K562 (cell line): ENCODE results near the gene MZB1. TPM values are rescaled to one million over a fixed set of nuclear protein-coding genes. Genes with fewer than 3 reads are reported as not detected.
A peak's percentile ranks its signal among the peaks of the same experiment; 100 is the strongest.

Experiments
- ATF3 ChIP-seq, 2 experiments: fragments of 450-650 bp in 1 of 2; sonication (generic) in 1 of 2; formaldehyde crosslinking in 1 of 2; IDR thresholded peaks in 1 of 2; conservative IDR thresholded peaks in 1 of 2; 2 replicates each; pipeline versions ENCODE4 v1.6.1 to v1.8.1; 2016 to 2023; ENCODE audit warnings: mild to moderate bottlenecking in 2 of 2, moderate library complexity in 2 of 2, inconsistent platforms in 1 of 2, missing genetic modification reagents in 1 of 2
- CBX3 ChIP-seq, 2 experiments: IDR thresholded peaks; 1 replicate in 1 of 2; 2 replicates in 1 of 2; pipeline ENCODE4 v1.6.1; 2012; ENCODE audit warnings: inconsistent platforms in 2 of 2, low read length in 2 of 2, borderline replicate concordance in 1 of 2, control low read depth in 1 of 2
- POU5F1 ChIP-seq: fragments of 150-350 bp; IDR thresholded peaks from 2 replicates; pipeline ENCODE4 v1.6.1; 2014; ENCODE audit warnings: borderline replicate concordance, low read length, low read depth, mild to moderate bottlenecking; ENCODE audit not compliant: partially characterized antibody
- SAP30 ChIP-seq: fragments of 200-600 bp; sonication (generic); IDR thresholded peaks from 2 replicates; pipeline ENCODE4 v1.6.1; 2012; ENCODE audit warnings: borderline replicate concordance, low read depth, mild to moderate bottlenecking, moderate library complexity, low read length, control low read depth, inconsistent platforms; ENCODE audit not compliant: insufficient read depth, poor library complexity, severe bottlenecking
- ZBTB11 ChIP-seq, 3 experiments: fragments of 200-800 bp in 1 of 3; fragments of 250-450 bp in 1 of 3; fragments of 450-650 bp in 1 of 3; sonication (Bioruptor Pico) in 1 of 3; sonication (Bioruptor generic) in 1 of 3; formaldehyde crosslinking in 1 of 3; IDR thresholded peaks; 2 replicates each; pipeline versions ENCODE4 v1.6.1 to v1.8.0; 2016 to 2022; ENCODE audit warnings: mild to moderate bottlenecking in 2 of 3, missing genetic modification characterization in 2 of 3, missing compliant biosample characterization in 1 of 3, moderate library complexity in 1 of 3
- ZNF146 ChIP-seq: IDR thresholded peaks from one replicate; pipeline ENCODE4 v1.6.1; 2018; ENCODE audit warnings: missing compliant biosample characterization; ENCODE audit not compliant: unreplicated experiment
- polyA plus RNA-seq, 8 experiments: library from polyadenylated mRNA; depleted of rRNA in 4 of 8; stranded (reverse) in 5 of 8; unstranded in 3 of 8; fragments of >200 nt; fragmentation: Nextera tagmentation in 2 of 8; fragmentation: Illumina TruSeq in 1 of 8; extraction: Ambion mirVana in 2 of 8; extraction: Trizol in 1 of 8; gene quantifications; 2 replicates each; pipeline versions ENCODE4 v1.2.1 to v1.2.3, GENCODE V29; 2011 to 2014; ENCODE audit warnings: inconsistent platforms in 1 of 8, missing spikeins in 1 of 8
- total RNA-seq, 7 experiments: library from RNA; depleted of rRNA in 6 of 7; stranded (reverse); fragments of >200 nt in 6 of 7; fragmentation: Illumina TruSeq in 2 of 7; extraction: Trizol in 2 of 7; gene quantifications; 2 replicates each; pipeline versions ENCODE4 v1.2.1 to v1.2.3, GENCODE V29; 2011 to 2021; ENCODE audit warnings: low replicate concordance in 1 of 7
- TF ChIP-seq, protein P1 (sequence below): sonication (generic); formaldehyde crosslinking; IDR thresholded peaks from 2 replicates; pipeline ENCODE4 v1.8.1; 2023; ENCODE audit warnings: mild to moderate bottlenecking, missing genetic modification reagents

MZB1 gene
- total and polyA plus RNA-seq, 9 of the 15 experiments (the other 6 are each of a cell fraction or from before 2014, with no cell fraction given): 0.13 to 0.31 TPM; not detected in 7

- TF ChIP-seq, protein P1, sequence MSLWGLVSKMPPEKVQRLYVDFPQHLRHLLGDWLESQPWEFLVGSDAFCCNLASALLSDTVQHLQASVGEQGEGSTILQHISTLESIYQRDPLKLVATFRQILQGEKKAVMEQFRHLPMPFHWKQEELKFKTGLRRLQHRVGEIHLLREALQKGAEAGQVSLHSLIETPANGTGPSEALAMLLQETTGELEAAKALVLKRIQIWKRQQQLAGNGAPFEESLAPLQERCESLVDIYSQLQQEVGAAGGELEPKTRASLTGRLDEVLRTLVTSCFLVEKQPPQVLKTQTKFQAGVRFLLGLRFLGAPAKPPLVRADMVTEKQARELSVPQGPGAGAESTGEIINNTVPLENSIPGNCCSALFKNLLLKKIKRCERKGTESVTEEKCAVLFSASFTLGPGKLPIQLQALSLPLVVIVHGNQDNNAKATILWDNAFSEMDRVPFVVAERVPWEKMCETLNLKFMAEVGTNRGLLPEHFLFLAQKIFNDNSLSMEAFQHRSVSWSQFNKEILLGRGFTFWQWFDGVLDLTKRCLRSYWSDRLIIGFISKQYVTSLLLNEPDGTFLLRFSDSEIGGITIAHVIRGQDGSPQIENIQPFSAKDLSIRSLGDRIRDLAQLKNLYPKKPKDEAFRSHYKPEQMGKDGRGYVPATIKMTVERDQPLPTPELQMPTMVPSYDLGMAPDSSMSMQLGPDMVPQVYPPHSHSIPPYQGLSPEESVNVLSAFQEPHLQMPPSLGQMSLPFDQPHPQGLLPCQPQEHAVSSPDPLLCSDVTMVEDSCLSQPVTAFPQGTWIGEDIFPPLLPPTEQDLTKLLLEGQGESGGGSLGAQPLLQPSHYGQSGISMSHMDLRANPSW (CRISPR knock-in tag): no peak
- 0 out of 6 replicates have a peak, but pooled peaks of 1 of the 3 experiments have one; percentile 11 for TF ChIP-seq ZBTB11 (CRISPR knock-in tag; IDR thresholded peaks at IDR 0.05)
- no peak for TF ChIP-seq POU5F1
- TF ChIP-seq ZNF146: peak; percentile 8
- 0 out of 3 replicates have a peak, but pooled peaks of 1 of the 2 experiments have one; percentile 6 for TF ChIP-seq CBX3 (IDR thresholded peaks at IDR 0.05; ENCODE audit: borderline replicate concordance in 1 of 2, low read length in 2 of 2)
- peak; percentile 95; the same call in 1 of the 2 replicates for TF ChIP-seq ATF3 (IDR thresholded peaks at IDR 0.05)
- no peak for TF ChIP-seq ATF3 (CRISPR knock-in tag; conservative IDR thresholded peaks at IDR 0.05)
- TF ChIP-seq SAP30: peak; percentile 17
Measured at GRCh38 chr5:139403418-139403786, 13.7 kb upstream of the MZB1 start (continued).
